HuH-7.5 (cell line): ENCODE data around the gene VMP1.
A peak's percentile ranks its signal among the peaks of the same experiment; 100 is the strongest.

ENCODE experiments used
- DNase-seq: peaks from one replicate; pipeline ENCODE4 v3.0.0; 2011; ENCODE audit warnings: low spot score

The VMP1 gene

DNA sequence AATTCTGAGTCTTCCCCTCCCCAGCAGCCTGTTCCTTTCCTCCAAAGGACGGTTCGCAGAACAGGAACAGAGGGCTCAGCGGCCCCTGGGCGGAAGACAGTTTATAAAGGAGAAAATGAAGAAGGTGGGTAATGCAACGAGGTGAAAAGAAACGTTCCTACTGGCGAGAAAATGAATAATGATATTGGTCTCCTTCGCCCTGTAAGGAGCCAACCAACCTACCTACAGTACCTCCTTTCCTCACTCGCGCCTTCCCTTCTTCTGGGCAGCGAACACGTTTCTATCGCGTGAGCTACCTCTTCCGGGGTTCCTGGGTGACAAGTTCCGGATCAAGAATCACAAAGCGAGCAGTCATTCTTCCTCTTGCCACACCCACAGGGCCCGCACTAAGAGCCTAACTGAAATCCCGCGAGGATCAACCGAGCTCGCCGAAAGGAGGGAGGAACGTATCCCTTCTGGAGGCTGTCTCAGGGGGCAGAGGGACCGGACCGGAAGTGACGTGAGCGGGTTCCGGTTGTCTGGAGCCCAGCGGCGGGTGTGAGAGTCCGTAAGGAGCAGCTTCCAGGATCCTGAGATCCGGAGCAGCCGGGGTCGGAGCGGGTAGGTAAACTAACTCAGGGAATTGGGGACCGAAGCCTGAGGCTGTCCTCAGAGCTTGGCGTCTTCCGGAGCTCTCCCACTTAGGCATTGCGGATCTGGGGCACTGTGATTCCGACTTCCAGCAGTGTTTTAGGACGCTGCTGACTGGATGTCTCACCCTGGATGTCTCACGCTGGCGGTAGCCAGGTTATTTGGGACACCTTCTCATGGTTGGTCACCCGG, at the start of gene VMP1, which contains the start of gene PTRH2:
TSS of gene VMP1 (plus strand) at position 506 of the 822 bp plus-strand sequence. CDS start 23,793 bp downstream, outside the sequence.
TSS of gene PTRH2 (minus strand) at position 282 of the 822 bp plus-strand sequence. CDS start 9,452 bp downstream, outside the sequence.
- DNase-seq: peak; percentile 91

DNA sequence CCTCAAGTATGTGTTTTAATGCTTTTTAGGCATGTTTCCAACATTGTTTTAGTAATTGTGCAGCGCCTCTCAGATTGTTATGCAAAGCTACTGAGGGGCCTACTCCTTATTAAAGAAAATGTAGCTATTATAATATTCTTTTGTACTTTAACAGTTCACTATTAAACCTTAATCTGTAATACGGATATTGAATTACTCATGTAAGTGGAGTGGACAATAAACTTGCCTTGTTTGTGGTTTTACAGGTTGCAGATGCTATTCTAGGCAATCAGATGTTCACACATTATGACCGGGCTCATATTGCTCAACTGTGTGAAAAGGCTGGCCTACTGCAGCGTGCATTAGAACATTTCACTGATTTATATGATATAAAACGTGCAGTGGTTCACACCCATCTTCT, 41.2 kb upstream of the VMP1 start:
- no peak for DNase-seq

DNA sequence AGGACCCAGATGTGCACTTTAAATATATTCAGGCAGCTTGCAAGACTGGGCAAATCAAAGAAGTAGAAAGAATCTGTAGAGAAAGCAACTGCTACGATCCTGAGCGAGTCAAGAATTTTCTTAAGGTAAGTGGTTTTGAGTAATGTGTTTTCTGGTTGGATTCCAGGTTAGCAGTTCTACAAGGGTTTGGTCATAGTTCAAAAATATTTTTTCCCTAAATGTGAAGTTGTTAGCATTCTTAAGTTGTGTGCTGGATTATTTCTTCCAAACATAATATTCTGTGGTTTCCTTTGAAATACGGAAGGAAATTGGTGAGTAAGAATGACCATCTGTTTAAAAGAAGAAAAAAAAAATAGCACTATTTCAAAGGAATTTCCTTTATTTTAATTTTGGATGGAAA, 38.6 kb upstream of the VMP1 start:
- no peak for DNase-seq

DNA sequence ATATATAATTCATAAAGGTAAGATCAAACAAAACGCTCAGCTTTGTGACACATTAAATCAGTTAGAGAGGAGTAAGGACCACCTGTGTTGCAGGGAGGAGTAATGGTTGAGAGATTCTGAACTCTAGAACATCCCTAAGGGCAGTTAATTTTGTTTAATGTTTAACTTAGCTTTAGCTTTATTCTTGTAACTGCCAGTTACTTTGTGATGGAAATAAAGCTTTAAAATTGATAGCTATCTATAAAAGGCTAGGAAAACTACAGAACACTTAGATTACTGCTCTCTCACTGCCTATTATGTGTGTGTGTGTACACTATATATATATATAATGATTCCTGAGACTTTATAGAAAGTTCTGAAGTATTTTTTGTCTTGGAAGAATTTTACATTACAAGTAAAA, 38.0 kb upstream of the VMP1 start:
- no peak for DNase-seq

DNA sequence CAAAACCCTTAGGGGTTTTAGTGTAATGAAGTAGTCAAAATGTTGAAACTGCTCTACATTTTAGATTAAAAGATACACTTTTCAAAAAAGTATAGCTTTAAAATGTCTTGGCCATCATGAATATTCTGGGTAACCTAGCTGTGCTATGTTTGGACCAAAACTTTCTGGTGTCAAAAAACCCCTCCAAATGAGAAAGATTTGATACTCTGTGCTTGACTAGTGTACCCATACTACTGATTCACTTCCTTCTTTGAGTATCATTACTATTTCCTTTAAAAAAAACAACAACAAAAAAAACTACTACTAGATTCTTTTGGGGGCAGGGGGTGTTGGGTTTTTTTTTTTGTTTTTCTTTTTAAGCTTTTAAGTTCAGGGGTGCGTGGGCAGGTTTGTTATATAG, 37.5 kb upstream of the VMP1 start:
- no peak for DNase-seq

DNA sequence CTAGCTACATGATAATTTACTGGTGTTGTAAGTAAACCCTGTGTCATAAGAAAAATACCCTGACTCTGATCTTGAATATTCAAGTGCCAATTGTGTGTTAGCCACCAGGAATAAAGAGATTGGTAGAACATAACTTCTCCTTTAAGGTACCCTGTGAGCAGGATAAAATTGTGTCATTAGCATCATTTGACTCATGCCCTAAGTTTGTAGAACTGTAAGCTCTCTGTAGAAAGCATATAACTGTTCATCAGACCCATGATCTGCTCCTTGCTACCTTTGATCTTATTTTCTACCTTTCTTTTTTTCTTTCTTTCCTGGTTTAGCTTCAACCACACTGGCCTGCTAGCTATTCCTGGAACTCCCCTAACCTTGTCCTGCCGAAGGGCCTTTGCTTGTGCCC, 36.1 kb upstream of the VMP1 start:
- no peak for DNase-seq

DNA sequence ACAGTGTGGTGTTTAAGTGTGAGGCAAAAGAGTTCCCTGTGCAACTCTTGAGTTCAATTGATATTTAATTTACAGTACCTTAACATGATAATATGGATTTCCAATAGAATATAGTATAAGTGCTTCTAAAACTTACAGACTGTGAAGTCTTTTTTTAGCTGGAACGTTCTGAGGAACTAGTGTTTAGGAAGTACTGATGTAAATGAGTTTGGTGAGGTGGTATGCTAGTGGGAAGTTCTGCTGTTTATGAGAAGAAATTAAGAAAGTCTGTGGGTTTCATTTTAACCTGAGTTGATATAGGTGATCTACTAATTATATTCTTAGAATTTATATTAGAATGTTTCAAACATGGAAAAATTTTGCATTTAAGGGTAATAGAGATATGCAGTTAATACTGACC, 32.2 kb upstream of the VMP1 start:
- DNase-seq: no peak

DNA sequence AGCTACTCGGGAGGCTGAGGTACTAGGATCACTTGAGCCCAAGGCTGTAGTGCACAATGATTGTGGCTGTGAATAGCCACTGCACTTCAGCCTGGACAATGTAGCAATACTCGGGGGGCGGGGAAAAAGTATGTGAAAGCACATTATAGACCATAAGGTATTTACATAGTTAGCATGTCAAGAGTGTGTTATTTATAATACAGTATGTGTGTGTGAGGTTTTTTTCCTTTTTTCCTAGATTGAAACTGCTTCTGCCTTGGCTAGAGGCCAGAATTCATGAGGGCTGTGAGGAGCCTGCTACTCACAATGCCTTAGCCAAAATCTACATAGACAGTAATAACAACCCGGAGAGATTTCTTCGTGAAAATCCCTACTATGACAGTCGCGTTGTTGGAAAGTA, 30.7 kb upstream of the VMP1 start:
- DNase-seq: no peak

DNA sequence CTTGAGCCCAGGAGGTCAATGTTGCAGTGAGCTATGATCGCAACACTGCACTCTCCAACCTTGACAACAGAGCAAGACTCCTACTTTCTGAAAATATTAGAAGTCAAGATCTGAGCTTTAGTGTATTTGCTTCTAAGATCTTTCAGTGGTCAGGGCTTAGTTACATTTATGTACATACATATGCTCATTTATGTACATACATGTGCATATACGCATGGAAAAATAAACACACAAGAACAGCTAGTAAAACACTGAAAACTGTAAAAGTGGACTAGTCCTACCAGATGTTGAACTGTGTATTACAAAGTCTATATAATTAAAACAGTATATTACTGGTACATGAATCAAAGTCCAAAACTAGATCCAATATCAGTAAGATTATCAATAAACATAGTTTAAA, 28.5 kb upstream of the VMP1 start:
- DNase-seq: no peak

DNA sequence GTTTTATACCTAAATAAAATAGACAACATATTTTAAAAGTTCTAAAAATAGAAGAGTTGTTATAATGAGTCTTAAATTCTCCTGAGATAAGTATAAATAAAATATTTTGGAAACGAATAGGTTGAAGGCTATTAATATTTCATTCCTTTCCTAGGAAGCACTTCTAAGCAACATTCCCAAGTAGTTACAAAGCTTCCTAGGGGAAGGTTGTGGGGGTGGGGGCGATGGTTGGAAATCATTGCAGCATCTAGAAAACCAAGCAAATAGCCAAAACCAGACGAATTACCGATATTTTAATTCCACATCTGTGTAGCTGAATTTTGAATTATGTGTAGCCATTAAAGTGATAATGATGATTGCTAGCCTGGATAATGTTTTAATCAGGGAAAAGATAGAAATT, 27.1 kb upstream of the VMP1 start:
- DNase-seq: no peak

DNA sequence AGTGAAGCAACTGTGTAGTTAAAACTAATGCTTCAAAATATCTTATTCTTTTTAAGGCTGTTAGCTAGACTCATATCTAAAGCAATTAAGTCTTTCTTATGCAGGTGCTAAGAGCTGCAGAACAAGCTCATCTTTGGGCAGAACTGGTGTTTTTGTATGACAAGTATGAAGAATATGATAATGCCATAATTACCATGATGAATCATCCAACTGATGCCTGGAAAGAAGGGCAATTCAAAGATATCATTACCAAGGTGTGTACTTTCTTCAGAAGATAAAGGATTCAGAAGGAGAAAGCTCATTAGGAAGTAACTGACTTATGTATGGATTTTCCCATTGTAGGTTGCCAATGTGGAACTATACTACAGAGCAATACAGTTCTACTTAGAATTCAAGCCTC, 24.2 kb upstream of the VMP1 start:
- DNase-seq: no peak

DNA sequence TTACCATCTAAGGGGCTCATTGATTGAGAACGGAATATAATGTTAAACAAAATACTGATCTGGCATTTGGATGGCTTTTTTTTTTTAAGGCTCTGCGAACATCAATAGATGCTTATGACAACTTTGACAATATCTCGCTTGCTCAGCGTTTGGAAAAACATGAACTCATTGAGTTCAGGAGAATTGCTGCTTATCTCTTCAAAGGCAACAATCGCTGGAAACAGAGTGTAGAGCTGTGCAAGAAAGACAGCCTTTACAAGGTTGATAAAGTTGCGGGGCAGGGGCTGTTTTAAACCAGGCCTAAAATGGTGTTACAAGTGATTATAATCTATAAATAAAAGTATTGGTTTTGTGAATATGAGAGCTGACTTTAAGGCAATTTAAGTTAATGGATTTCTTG, 22.5 kb upstream of the VMP1 start:
- no peak for DNase-seq

DNA sequence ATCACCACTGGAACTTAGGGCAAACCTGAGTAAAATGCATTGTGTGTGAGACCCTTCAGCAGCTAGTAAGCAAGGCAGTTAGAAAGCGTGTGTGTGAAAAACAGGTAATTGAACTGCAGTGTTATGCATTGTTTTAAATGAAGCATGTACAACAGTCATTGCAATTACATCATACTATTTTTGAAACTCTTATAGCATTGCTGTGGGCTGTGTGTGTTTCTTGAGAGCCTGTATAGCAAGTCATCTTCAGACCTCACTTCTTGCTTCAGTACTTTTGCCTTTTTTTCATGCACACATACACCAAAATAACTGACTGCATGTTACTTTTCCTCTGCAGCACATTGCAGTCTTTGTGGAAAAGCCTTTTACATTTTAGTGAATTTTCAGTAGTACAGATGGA, 19.4 kb upstream of the VMP1 start:
- no peak for DNase-seq

DNA sequence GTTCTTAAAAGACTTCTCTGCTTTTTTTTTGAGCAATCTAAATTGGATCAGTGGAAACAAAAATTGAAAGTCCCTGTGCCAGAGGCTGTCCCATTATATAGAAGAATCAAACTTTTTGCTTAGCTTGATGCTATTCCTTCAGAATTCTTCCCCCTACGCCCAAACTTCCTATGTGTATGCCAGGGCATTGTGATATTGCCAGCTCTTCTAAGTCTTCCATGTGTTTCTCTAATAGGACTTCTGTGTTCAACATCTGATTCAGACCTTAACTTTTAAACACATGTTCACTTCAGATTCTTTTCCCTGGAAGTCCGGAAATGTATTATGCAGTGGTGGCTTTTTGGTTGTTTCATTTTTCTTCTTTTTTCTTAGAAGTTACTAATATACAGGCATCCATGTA, 19.0 kb upstream of the VMP1 start:
- DNase-seq: no peak

DNA sequence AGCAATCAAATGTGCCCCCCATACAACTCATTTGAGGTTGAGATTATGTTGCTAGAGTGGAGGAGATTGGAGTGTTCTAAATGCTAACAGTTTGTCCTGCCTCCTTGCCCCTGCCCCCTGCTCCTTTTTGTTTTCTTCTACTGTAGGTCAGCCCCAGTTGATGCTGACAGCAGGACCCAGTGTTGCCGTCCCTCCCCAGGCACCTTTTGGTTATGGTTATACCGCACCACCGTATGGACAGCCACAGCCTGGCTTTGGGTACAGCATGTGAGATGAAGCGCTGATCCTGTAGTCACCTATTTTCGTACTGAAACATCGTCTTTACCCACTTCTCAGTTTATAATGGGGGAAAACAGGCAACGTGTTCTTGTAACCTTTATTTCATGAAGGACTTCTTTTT, 13.9 kb upstream of the VMP1 start:
- no peak for DNase-seq

DNA sequence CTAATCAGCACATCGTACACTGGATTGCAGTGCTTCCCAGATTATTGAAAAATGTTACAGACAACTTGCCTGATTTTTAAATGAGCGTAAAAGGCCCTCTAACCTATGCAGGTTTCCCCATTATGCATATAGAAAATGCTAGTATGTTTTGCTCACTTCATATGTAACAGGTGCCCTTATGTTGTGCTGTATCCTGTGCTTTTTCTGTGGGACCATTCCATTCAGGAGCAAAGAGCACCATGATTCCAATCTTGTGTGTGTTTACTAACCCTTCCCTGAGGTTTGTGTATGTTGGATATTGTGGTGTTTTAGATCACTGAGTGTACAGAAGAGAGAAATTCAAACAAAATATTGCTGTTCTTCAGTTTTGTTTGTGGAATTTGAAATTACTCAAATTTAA, 13.1 kb upstream of the VMP1 start:
- DNase-seq: no peak

DNA sequence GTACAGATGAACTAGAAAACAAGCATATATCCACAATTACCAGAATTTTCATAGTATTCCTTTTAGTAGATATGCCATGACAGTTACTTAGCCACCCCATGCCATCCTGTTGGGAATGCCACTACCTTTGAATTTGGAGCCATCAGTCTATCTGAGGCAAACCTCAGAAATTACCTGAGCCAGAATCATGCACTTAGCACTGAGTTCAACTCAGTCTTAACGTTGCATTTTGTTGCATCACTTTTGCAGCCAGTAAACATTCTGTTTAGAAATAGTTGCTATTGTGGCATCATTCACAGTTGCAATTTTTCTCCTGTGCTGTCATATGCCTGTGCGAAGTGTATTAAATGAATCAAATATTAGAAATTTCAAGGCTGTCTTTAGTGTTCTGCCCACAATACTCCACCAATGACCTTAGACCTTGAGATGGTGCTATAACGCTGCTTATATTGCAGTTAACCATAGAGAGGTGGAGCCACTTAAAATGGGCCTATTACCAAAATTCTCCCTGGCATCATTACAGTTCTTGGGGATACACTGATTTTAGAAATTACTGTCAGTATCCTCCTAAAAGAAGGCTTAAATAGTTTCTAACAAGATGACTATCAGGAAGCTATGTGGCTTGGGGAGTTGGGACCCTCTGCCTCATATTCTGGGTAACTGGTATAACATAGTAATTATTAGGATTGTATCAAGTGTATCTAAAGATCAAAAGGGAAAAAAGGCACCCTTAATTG, 11.3 kb upstream of the VMP1 start:
- no peak for DNase-seq

DNA sequence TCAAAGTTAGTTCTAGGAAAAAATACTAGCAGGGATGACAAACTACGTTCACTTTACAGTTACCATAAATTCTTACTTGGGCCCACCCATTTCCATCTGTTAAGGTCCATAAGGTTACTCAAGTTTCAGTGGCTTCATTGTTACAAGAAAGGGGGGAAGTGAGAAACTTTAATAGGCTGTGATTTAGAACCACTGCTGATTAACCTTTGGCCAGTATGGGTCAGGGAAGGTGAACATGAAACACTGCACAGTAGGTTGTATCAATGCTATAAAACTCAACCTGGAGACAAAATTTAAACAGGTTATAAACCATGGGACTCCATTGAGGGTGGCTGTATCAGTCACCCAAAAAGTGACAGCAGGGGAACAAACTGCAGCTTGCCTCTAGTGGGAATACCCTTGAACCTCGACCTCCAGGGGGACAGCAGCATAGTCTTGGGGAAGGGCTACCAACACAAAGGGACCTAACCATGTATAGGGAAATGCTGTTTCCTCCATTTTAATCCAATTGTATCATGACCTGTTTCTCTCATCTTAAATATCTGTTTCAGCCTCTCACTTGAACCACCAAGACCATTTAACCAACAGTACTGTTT, 10.7 kb upstream of the VMP1 start:
- no peak for DNase-seq

DNA sequence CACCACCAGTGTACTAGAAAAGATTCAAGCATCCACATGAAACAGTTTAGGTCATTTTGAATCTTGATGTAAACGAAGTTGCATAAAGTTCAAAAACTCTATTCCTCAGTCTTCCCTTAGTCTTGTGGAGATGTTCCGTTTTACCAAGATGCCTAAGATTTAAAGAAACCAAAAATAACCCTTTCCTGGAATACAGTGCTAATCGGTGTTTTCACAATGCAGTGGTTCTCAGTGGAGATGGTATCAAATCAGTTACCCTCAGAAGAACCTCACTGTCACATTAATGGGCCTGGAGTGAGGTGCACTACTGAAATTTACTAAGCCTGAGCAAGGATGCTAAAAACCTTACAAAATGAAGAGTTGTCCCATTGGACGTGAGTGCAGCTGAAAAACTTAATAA, 9.3 kb upstream of the VMP1 start:
- no peak for DNase-seq

DNA sequence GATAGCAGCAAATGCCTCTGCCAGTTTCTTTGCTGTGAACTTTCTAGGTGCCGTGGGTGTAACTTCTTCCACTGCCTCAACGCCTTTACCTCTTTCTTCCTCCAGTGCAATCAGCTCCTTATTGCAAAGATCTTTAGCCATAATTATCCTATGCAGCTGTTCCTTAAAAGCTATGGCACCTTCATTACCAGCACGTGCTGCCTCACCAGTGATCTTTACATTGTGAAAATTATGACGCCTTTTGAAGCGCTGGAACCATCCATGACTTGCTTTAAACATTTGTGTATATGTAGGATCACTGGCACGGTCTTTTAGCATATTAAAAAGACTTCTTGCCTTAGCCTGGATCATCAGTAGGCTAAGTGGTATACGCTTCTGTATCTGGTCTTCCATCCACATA, 8.2 kb upstream of the VMP1 start:
- no peak for DNase-seq

DNA sequence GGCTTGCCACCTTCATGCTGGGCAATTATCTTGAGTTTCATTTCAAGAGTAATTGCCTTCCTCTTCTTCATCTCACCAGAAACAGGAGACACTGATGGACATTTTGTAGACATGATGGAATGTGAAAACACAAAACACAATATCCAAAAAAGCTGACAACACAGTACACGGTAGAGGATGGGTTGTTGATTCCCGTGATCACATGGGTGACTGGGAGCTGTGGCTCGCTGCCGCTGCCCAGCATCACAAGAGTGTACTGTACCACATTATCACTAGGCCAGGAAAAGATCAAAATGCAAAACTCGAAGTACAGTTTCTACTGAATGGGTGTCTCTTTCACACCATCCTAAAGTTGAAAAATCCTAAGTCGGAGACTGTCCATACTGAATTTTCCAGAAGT, 7.7 kb upstream of the VMP1 start:
- DNase-seq: no peak

DNA sequence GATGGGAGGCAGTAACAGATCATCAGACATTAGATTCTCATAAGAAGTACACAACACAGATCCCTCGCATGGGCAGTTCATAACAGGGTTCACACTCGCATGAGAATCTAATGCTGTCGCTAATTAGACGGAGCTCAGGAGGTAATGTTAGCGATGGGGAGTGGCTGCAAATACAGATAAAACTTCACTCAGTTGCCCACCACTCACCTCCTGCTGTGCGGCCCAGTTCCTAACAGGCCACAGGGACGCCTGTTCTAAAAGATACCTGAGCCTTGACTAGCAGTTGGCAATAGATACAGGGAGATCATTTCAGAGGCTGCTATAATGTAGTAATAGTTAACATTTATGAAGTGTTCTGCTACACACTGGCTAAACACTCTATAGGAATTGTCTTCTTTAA, 5.2 kb upstream of the VMP1 start:
- no peak for DNase-seq

DNA sequence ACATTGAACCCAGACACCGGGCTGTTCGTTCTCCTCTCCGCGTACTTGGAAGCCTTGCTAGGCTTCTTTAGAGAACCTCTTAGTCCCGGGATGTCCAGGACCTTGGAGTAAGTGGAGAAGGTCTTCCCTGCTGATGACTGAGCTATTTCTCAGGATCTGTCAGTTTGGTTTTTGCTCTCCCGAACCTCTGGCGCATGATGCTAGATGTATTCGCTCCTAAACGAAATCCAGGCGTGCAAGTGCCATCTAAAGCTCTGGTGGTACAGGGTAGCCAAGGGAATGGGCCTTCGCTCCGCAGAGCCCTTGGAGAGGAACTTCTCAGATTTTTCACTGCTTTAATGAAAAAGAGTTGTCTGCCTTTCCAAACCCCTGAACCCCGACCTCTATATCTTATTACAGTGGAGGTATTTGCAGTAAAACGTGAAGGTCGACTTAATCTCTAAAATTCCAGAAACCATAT, 547 bp downstream of the VMP1 start:
- DNase-seq: peak; percentile 43
